ENCODE results near the gene ZFYVE19.
"Not testable (repeated sequence)": the region's sequence is repeated elsewhere in the genome, so short reads cannot be mapped to it uniquely, and the experiment has no call there.

The ZFYVE19 gene

DNA sequence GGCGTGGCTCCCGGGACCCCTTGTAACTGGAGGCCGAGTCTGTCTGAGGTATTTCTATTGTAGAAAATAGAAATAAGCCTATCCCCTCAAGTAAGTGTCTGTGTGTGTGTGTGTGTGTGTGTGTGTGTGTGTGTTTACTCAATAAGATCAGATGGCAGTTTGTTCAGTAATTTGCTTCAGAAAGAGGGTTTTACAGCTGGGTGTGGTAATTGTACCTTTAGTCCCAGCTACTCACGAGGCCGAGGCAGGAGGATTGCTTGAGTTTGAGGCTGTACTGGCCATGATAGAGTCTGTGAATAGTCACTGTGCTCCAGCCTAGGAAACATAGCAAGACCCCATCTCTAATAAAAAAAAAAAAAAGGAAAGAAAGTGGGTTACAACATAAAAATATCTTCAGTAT lies 45.6 kb downstream of the ZFYVE19 start:
- no peak for DNase-seq

- no peak for DNase-seq
Observed at GRCh38 chr15:40853241-40853890, 46.5 kb downstream of the ZFYVE19 start.

DNA sequence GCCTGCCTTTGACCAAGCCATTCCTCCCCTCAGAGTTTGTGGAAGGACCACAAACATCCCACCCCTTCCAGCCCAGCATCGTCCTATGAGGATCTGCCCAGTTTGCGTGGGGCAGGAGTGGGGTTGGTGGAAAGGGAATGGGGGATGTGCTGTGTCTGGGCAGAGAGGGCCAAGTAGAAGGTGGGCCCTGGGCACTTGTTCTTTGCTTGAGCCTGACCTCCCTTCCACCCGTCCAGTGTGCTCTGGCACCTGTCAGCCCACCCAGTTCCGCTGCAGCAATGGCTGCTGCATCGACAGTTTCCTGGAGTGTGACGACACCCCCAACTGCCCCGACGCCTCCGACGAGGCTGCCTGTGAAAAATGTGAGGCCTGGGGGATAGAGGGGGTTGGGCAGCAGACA lies 47.3 kb downstream of the ZFYVE19 start:
- no peak for DNase-seq

DNA sequence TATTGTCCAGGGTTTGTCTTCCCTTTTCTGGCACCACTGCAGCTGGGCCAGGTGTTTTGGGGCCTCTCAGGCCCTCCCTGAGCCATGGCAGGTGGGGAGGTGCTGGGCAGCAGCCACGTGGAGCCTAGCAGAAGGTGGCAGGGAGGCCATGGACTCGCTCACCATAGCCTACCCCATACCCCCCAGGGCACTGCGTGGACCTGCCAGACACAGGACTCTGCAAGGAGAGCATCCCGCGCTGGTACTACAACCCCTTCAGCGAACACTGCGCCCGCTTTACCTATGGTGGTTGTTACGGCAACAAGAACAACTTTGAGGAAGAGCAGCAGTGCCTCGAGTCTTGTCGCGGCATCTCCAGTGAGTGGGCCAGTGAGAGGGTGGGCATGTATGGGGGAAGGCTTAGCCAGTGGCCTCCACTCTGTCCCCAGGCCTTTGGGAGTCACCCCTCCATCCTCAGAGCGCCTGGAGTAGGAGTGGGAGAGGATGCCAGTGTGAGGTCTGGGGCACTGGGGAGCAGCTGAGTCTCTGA lies 48.9 kb downstream of the ZFYVE19 start:
- DNase-seq: no peak

- DNase-seq: no peak
Observed at GRCh38 chr15:40856746-40857145, 49.9 kb downstream of the ZFYVE19 start.

DNA sequence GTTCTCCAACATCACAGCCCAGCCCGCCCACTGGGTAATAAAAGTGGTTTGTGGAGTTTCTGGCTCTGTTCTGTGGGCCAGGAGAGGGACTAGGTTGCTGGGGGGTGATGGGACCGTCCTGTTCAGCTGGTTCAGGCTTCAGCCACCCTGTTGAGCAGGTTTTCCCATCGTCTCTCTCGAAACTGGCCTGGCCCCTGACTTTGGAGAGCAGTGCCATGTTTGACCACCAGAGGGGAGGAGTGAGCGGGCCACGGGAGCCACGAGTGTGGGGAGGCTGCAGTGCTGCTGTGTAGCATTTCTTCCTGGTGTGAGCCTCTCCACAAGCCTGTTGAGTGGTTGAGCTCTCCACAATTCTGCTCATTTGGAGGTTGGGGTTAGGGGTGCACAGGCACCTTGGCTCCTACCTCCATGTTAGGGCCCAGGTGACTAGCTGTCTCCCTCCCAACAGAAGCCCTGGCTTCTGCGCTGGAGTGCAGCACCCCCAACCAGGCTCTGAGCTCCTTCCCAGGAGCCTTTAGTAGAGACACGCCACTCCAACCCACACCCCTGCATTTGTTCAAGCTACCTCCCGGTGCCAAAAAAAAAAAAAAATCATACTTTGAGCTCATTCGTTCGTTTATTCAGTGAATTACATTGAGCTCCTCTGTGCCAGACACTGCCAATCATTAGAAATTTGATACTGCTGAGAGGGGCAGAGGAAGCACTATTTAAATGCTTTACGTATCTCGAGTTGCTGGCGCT lies 50.9 kb downstream of the ZFYVE19 start:
- peak; percentile 71 for DNase-seq

GRCh38 chr15:40858706-40859105 lies 51.8 kb downstream of the ZFYVE19 start:
- DNase-seq: no peak

GRCh38 chr15:40859206-40859851 lies 52.4 kb downstream of the ZFYVE19 start:
- DNase-seq: peak; percentile 73

DNA sequence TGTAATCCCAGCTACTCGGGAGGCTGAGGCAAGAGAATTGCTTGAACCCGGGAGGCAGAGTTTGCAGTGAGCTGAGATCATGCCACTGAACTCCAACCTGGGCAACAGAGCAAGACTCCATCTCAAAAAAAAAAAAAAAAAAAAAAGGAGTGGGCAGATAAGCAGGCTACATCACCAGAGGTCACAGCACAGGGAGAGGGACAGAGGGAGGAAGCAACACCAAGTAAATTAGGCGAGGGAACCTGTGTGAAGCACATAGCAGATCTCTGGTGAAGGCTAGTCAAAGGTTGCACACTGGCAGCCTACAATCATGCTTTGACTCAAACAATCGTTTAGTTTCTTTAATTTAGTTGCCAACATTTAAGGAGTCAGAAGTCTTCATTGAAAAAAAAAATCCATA lies 54.3 kb downstream of the ZFYVE19 start:
- DNase-seq: not testable (repeated sequence)

DNA sequence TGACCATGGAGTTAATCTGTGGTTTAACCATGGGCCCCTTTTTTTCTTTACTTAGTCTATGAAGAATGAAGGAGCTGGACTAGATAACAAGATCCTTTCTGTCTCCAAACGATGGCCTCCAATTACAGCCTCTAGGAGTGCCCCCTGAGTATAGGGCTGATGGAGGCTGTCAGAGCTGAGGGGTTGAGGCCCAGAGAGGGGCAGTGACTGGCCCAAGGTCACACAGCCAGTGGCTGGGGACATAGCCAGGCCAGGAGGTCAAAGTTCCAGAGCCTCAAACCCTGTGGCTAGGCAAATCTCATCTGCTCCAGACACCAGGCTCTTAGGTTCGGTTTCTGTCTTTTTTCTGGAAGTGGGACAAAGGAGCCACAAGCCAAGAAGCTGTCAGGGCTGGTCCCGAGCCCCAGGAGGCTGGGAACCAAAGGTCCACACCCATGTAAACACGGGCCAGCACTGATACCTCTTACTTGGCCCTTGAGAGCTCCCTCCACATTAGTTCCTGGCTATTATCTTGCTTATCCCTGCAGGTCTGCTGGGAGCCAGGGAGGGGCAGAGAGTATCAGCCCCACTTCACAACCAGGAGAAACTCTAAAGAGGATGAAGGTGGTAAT lies 56.9 kb downstream of the ZFYVE19 start:
- DNase-seq: no peak
